Activated CD4-positive, alpha-beta T cell treated with anti-CD3 and anti-CD28 coated beads for 1 hour (primary cell): ENCODE results near the gene AHR.
"Not testable (repeated sequence)": the region's sequence is repeated elsewhere in the genome, so short reads cannot be mapped to it uniquely, and the experiment has no call there.

Experiments used
- DNase-seq: peaks from one replicate; pipeline ENCODE4 v3.0.0-alpha.2; 2020

The AHR gene

DNA sequence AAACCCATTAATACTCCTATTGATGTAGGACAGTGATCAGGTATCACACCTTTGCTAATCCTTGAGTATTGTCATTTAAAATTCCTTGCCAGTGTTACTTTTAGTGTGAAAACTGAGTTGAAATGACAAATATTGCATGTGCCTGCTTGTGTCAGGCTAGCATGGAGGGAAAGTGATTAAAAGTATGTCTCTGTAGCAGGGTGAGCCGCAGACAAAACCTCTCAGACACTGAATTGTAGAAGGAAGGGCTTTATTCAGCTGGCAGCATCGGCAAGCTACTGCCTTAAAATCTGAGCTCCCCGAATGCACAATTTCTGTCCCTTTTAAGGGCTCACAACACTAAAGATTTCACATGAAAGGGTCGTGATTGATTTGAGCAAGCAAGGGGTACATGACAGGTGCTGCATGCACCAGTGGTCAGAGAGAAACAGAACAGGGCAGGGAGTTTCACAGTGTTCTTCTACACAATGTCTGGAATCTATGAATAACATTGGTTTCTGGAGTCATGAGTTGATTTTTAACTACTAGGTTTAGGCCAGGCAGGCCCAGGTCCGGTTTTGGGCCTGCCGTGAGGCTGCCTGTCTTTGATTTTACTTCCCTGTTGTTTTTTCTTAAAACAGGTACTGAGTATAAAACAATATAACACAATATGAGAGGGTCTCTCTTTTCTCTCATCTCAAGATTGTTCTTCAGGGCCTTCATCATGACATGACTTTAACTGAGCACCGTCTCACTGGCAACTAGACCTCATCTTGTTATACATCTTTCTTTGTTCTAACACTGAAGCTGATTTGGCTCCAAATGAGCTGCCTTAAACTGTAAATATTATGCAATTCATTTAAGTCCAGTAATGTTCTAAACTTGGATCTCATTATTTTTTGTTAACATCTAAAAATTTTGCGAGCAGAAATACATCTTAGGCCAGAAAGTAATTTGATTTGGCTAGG lies 84.2 kb downstream of the AHR start:
- not testable (repeated sequence) for DNase-seq

GRCh38 chr7:17384400-17384799 lies 85.9 kb downstream of the AHR start:
- no peak for DNase-seq

- no peak for DNase-seq
Observed at GRCh38 chr7:17385612-17386011, 87.2 kb downstream of the AHR start.

DNA sequence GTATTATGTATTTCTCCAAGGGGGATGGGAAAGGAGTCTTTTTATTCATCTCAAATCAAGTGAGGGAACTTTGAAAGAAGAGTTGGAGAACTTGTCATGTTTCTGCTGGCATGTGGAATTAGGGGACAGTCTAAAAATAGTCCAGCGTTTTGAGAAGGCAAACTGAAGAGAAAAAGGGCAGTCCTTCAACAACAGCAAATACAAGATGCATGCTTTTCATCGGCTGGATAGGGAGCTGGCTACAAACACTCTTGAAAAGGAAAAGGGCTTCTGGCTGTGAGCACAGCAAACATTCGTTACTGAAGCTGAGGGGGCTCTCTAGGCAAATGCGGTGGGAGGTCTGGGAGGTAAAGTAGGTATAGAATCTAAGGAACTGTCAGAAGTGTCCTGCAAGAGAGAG lies 91.9 kb downstream of the AHR start:
- no peak for DNase-seq

DNA sequence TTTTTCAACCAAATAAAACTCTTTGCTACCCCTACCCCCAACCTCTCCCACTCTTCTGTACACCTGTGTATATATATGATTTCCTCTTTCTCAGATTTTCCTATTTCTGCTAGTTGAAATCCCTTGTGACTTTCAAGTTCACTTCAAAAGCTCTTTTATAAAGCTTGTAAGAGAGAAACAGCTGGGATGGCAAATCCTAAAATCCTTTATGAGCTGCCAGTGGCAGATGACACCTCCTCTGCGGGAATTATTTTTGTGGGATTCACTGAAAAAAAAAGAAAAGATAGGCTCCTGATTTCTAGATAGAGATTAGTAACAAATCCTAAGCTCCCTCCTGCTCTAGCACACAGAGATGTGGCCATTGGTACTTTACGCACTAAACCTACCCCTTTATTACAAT lies 92.9 kb downstream of the AHR start:
- DNase-seq, result no peak

DNA sequence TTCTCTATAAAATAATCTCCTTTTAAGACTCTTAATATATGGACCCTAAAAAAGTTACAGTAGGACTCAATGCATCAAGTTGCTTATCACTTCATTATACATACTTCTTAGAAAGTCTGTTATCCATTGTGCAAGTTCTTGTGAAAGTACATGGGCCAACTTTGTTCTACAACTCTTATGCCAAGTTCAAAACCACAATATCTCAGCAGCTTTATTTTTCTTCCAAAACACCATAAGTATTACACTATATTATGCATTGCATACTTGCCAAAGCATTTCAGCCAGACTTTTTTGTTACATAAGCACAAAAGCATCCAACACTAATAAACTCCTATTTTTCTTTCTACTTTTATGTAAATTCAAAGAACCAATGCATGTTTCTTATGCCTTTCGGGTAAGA lies 94.4 kb downstream of the AHR start:
- no peak for DNase-seq

- not testable (repeated sequence) for DNase-seq
Observed at GRCh38 chr7:17394563-17394962, 96.1 kb downstream of the AHR start.
